ENCODE measurements around the gene UBA52. TPM values are rescaled to one million over a fixed set of nuclear protein-coding genes. Genes with fewer than 3 reads are reported as not detected.

Gene UBA52
- total and polyA plus RNA-seq, 2 of the 13 experiments (the other 11 are each of a cell fraction or from before 2014, with no cell fraction given): 959 to 1,782 TPM

- TF ChIP-seq ZNF280D (CRISPR knock-in tag; IDR thresholded peaks at IDR 0.05) (no peak), LCORL (IDR thresholded peaks at IDR 0.05) (no peak), LCORL (CRISPR knock-in tag; IDR thresholded peaks at IDR 0.05) (peak; percentile 38; the same call in 1 of the 2 replicates), ZNF776 (CRISPR knock-in tag; IDR thresholded peaks at IDR 0.05) (no peak), HDAC6 (IDR thresholded peaks at IDR 0.05; ENCODE audit: low read depth, low read length) (no peak), ZBTB49 (CRISPR knock-in tag; IDR thresholded peaks at IDR 0.05; ENCODE audit: borderline replicate concordance) (no peak), DMAP1 (CRISPR knock-in tag; IDR thresholded peaks at IDR 0.05) (0 out of 2 replicates have a peak, but pooled peaks have one; percentile 29), ZNF362 (CRISPR knock-in tag; IDR thresholded peaks at IDR 0.05; ENCODE audit: borderline replicate concordance) (no peak), ZNF513 (CRISPR knock-in tag; conservative IDR thresholded peaks at IDR 0.05) (no peak), ATF3 (CRISPR knock-in tag; IDR thresholded peaks at IDR 0.05) (no peak), HNF4A (CRISPR knock-in tag; IDR thresholded peaks at IDR 0.05) (peak; percentile 45), HDAC2 (CRISPR knock-in tag; IDR thresholded peaks at IDR 0.05) (0 out of 2 replicates have a peak, but pooled peaks have one; percentile 20), ZNF124 (CRISPR knock-in tag; IDR thresholded peaks at IDR 0.05) (no peak), TBP (CRISPR knock-in tag; IDR thresholded peaks at IDR 0.05) (no peak), MED13 (CRISPR knock-in tag; IDR thresholded peaks at IDR 0.05) (no peak)
These were observed 34.1 kb downstream of the UBA52 start (continued) for GRCh38 chr19:18605546-18606280.
